ENCODE data around the gene ANKRD65. TPM values are rescaled to one million over a fixed set of nuclear protein-coding genes. Genes with fewer than 3 reads are reported as not detected.
"Not testable (repeated sequence)": the region's sequence is repeated elsewhere in the genome, so short reads cannot be mapped to it uniquely, and the experiment has no call there.

ANKRD65 gene
- 0.13 TPM for polyA plus RNA-seq (2013, experiment 1 of 2; ENCODE audit: insufficient read length)
- polyA plus RNA-seq (2013, experiment 2 of 2; ENCODE audit: insufficient read length): 0.25 TPM

DNA sequence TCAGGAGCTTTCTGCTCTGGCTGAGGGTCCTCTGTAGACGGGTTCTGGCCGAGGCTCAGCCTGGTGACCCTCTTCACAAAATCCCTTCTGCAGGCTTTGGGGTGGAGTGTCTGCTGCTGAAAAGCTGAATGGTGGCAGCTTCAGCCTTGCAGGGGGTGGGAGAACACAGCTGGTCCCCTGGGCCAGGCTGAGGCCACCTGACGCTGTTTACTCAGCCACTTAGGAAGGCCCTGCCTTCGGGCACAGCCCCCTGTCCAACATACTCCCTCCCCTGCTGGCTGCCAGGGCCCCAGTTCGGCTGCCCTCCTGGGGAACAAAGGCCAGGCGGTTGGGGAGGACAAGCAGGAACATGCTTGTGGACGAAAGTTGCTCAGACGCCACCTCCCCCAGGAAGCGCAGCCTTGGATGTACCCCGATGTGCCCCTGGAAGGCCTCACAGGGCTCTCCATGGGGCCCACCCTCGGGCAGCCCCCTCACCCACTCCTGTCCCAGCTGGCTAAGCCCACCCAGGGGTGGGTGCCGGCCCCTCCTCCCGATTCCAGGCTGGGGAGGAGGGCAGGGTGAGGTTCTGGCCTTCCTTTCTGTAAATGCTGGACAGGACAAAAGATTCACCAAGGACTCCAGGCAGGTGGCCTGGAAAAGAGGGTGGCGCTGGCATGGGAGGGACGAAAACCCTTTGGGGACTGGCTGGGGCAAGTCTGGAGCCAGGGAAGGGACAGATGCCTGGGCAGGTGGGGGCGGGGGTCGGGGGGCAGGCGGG is at the start of gene ANKRD65:
Gene ANKRD65, minus strand, starts transcription at position 130 of the 760 bp plus-strand sequence. CDS start 271 bp downstream, outside the sequence.
- no peak for DNase-seq

DNA sequence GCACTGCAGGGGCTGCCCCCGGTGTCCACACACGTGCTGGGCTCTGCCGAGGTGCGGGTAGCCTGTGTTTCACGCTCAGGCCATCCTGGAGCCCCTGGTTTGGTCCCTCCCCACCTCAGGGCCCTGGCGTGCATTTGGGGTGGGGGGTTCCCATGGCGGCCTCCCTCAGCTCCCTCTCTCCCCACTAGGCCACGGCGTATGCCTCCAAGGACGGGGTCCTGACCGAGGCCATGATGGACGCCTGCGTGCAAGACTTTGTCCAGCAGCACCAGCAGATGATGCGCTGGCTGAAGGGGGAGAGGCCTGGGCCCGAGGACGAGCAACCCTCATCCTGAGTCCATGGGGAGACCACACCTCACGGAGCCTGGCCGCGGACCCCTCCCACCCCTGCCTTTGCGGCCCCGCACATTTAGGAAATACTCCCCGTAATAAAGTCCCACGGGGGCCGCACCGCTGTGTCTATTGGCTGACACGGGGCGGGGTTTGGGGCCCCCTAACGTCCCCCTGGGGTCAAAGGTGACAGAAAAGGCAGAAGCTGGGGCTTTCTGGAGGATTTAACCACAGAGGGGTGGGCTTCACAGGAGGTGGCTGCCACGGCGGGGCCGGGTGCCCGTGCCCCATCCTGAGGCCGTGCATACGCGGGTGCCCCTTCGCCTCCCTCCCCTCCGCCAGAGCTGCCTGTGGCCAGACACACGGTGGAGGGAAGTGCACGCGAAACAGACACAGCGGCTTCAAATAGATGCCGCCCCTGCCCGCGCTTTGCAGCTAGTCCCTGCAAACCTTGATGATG is 47.3 kb upstream of the ANKRD65 start:
- not testable (repeated sequence) for DNase-seq

DNA sequence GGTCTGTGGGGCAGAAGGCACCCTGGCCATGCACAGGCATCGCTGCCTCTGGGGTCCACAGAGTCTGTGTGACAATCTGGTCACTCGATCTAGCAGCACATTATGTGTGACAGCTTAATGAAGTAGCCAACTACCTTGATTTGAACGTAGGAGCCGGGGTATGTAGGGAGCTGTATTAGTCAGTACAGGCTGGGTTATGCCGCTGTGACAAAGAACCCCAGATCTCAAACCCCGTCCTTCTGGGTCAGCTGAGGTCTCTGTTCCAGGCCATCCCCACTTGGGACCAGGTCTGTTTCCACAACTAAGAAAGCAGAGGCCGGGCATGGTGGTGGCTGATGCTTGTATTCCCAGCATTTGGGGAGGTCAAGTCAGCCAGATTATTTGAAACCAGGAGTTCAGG is 42.2 kb upstream of the ANKRD65 start:
- no peak for DNase-seq

DNA sequence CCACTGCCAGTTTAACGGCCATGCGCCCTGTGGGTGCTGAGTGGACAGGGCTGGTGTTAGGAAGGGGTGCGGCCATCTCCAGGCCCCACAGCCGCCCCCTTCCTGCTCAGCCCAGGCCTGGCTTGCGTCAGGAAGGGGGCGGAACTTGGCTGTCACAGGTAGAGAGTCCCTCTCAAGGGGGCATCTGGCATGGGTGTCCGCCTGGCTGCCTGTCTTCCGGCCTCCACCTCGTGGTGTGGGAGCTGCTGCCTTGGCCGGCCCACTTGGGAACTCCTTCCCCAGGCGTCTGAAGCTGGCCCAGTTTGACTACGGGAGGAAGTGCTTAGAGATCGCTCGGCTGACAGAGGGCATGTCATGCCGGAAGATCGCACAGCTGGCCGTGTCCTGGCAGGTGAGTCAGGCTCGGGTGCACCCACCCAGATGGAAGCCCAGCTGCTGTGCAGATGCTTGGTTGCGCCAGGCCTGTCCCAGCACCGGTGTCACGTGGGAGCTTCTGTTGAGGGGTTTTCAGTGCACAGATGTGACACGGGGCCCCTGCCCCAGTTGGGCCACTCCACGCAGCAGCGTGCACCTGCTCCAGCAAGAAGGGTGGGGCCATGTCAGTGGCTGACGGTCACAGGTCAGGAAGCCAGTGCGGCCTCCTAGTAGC is 41.4 kb upstream of the ANKRD65 start:
- DNase-seq: no peak

DNA sequence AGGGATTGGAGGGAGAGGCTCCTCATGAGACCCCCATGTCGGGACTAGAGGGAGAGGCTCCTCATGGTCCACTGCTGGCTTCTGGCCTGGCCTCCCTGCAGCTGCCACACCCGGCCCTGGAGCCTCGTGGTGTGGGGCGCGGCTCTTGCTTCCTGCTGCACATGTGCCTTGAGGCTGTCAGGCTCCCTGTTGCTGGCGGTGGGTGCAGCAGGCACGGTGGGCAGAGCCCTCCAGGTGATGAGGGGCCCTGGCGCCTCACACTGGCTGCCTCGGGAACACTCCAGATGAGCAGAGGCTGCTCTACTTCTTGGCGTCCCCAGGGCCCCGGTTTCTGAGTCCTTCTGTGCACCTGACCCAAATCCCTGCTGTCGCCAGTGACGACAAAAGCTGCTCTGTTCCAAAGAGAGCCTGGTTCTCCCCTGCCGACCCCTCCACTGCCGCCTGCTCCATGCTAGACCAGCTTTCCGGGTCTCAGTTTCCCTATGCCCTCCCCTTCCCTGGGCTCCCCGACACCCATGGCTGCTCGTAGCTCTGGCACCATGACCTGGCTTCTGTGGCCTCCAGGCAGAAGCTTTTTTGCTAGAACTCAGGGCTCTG is 40.7 kb upstream of the ANKRD65 start:
- DNase-seq: no peak

DNA sequence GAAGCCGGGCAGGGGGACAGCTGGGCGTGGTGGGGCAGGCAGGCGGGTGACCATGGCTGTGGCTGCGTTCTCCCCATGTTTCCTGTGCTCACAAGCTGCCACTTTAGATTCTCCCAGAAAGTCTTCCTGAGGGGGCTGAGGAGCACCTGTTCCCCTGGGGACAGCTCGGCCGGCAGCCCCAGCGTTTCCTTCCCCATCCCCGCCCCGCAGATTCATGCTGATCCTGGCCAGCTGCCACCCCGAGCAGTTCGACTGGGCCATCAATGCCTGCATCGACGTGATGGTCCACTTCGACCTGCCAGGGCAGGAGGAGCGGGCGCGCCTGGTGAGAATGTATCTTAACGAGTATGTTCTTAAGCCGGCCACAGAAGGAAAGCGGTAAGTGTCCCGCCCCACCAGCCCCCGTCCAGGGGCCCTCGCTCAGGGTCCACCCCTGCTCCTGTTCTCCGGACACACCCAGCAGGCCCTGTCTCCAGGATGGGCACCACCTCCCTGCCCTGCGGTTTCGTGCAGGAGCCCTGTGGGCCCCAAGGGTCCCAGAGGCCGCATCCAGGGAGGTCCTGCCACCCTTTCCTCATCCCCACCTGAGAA is 39.6 kb upstream of the ANKRD65 start:
- no peak for DNase-seq

DNA sequence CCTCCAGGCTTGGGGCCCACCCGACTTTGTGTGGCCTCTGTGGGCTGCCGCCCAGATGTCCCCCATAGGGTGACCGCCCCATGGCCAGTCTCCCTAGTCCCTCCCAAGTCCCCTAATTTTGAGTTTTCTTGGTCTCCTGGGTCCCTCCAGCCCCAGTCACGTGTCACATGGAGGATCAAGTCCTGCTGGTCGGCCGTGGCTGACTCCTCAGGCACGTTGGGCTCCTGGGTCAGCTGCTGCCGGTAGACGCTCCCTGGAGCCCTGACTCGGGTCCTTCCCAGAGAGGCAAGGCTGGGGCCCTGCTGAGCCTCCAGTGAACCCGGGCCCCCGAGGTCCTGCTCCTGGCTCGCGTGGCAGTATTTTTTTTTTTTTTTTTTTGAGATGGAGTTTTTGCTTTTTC is 38.6 kb upstream of the ANKRD65 start:
- DNase-seq: not testable (repeated sequence)

DNA sequence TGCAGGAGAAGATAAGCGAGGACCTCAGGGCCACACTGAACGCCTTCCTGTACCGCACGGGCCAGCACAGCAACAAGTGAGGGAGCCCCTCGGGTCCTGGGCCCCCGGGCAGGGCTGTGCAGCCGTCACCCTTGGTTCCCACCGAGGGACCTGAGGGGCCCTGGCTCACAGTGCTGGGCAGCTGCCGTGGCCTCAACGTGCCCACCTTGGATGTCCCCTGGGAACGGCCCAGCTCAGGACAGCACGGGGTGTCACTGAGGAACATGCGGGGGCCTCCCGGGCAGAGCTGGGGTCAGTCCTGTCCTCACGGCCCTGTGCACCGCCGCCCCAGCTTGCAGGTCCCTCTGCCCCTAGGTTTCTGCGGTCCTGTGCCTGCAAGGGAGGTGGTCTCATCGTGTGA is 38.1 kb upstream of the ANKRD65 start:
- not testable (repeated sequence) for DNase-seq

DNA sequence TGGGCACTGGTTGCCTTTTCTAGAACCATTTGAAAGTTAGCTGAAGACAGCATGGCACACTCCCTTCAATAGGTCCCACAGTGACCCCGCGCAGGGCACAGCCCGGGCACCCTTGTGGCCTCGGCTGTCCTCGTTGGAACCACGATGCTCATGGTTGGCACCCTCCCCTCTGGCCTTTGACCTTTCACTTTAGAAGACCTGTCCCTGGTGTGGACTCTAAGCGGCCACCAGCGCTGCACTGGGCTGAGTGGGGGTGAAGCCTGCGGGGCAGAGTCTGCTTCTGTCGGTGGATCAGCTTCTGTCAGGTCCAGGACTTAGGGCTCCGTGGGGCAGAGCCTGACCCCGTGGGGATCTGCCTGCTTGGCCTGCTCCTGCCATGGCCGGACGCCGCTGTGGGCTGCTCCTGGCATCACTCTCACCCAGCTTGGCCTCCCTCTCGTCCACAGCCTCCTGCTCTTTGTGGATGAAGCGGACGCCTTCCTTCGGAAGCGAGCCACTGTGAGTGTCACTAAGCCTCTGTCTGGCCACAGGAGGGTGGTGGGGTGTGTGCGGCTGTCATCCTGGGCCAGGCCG is 35.7 kb upstream of the ANKRD65 start:
- DNase-seq: not testable (repeated sequence)

DNA sequence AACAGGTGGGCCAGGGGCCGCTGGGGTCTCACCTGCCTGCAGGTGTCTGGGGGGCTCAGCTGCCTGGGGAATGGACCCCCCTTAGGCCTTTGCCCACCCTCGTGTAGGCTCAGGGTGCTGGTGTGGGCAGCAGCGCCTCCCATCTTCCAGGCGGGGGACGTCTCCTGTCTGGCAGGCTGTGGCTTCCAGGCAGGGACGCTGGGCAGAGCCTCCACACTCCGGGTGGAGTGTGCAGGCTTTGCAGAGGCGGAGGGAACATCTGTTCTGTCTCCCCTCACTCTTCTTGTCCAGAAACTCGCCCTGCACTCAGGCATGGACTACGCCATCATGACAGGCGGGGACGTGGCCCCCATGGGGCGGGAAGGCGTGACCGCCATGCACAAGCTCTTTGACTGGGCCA is 34.9 kb upstream of the ANKRD65 start:
- not testable (repeated sequence) for DNase-seq

DNA sequence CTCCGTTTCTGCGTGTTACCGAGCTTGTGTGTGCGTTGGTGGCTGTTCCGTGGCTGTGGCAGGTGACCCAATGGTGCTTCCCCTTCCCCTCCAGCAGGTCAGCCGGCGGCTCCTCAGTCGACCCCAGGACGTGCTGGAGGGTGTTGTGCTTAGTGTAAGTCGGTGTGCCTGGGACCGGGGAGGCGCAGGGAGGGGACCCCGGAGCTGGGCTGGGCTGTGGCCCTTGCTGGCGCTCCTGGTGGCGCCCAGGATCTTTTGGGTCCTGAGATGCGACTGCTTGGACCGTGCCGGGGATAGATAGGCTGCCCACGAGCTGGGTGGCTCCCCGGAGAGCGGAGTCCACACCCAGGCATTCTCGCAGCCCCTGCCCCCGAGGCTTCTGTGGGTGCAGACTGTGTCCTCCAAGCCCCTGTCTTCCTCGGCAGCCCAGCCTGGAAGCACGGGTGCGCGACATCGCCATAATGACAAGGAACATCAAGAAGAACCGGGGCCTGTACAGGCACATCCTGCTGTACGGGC is 34.3 kb upstream of the ANKRD65 start:
- no peak for DNase-seq

DNA sequence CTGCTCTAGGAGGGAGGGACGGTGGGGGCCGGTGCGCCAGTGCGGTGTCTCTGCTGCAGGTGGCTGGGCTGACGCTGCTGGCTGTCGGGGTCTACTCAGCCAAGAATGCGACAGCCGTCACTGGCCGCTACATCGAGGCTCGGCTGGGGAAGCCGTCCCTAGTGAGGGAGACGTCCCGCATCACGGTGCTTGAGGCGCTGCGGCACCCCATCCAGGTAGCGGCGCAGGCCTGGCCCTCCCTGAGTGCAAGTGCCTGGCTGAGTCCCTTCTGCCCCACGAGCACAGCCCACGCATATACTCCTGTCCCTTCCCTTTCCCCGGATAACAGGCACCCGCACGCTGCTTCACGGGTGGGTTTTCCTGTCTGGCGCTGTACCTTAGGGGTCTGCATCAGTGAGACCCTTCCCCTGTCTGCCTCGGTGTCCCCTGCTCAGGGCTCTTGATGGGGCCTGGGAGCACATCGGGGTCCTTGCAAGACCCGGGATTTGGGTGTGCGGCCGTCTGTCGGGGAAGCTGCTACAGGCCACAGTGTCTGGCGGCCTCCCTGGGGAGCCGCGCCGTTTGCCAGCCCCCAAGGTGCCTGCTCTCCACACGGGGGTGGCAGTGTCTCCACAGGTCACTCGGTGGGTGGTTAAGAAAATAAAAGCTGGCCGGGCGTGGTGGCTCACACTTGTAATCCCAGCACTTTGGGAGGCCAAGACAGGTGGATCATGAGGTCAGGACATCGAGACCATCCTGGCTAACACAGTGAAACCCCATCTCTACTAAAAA is 33.4 kb upstream of the ANKRD65 start:
- DNase-seq: not testable (repeated sequence)

DNA sequence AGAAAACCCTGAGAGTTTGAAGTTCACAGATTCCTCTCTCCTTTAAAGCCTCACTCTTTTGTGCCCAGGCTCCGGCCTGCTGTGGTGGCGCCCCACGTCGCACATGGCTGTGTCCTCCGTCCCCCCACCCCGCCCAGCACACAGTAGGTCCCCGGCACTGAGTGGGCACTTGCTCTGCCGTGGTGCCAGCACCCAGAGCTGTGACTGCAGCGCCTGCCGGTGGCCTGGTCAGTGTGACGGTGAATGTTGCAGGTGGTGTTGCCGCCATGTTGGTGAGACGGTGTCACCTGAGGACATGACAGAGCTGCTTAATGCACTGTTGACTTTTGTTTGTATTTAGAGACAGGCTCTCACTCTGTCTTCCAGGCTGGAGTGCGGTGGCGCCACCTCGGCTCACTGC is 31.8 kb upstream of the ANKRD65 start:
- DNase-seq: no peak

DNA sequence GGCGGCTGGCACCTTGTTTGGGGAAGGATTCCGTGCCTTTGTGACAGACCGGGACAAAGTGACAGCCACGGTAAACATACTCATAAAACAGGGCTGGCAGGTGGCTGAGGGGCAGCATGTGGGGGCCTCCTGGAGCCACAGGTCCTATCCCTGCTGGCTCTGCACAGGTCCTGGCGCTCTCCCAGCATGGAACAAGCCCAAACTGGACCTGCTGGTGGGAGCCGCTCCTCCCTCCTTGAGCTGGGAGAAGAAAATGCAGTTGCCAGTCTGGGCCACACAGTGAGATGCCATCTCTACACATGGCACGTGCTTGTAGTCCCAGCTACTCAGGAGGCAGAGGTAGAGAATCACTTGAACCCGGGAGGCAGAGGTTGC is 31.3 kb upstream of the ANKRD65 start:
- DNase-seq: not testable (repeated sequence)

DNA sequence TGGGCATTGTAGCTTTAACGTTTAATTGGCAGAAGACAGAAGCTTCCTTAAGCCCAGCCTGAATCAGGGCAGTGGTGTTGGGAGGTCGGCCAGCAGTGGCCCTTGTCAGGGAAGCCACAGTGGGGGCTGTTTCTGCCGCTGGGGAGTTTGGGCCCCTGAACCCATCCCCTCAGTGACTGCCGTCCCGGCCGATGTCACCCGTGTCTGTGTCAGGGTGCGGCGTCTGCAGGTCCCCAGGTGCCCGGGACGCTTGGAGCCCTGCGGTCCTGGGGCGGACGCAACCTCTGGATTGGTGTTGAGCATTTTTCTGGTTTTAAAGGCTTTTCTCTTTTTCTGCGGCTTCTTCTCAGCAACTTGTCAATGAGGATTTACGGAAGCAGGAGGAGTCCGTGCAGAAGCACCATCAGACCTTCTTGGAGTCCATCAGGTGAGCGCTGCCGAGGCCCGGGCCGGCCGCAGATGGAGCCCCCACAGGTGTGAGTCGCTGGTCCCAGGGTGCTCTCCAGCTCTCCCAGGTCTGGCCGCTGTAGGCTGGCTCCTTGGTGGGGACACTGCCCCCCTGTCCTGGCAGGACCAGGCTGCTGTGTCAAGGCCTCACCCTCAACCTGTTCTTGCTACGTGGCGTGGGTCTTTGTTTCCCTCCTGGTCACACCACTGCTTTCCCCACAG is 30.8 kb upstream of the ANKRD65 start:
- no peak for DNase-seq

DNA sequence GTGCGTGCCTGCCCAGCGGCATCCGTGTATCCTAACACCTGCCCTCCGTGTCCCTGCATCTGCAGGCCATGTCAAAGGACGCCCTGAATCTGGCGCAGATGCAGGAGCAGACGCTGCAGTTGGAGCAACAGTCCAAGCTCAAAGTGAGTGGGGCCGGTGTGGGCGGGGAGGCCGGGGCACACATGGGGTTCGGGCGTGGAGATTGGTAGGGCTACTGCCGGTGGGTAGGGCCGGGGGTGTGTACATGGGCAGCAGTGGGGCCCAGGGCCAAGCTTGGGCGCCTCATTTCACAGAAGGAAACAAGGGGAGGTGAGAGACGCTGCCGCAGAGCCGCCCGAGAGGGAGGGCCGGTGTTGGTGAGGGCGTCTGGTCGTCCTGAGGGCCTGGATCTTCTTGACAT is 29.5 kb upstream of the ANKRD65 start:
- not testable (repeated sequence) for DNase-seq

DNA sequence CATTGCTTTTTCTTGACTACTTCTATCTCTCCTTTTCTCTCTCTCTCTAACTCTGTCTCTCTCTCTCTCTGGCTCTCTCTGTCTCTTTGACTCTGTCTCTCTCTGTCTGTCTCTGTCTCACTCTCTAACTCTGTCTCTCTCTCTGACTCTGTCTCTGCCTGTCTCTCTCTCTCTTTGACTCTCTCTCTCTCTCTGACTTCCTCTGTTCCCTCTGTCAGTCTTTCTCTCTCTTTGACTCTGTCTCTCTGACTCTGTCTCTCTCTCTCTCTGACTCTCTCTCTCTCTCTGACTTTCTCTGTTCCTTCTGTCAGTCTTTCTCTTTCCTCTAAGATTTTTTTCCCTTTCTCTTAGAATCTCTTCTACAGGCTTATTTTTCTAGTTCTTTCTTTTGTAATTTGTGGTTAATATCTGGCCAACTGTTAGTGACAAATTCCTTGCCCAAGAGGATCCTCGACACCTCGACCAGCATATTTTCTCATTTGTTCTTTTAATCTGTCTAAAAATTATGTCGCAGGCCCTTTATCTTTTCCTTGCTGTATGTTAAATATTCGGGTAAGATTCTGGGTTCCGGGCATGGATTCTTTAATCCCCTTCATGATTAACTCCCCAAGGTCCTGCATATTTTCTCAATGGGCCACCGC is 28.1 kb upstream of the ANKRD65 start, which contains the start of gene ATAD3C:
Gene ATAD3C, plus strand, starts transcription at position 591 of the 641 bp plus-strand sequence. CDS start 995 bp downstream, outside the sequence.
- DNase-seq: no peak

DNA sequence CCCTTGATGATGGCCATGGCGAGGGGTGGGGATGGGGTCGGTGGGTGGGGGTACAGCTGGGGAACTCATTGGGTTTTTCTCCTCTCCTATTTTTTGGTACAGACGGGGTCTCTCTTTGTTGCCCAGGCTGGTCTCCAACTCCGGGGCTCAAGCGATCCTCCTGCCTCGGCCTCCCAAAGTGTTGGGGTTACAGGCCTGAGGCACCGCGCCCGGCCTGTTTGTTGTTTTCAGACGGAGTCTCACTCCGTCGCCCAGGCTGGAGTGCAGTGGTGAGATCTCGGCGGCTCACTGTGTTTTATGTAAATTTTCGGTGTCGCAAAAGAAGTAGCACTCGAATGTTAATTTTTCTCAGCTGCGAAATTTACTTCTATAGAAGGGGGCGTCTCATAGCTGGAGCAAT is 25.6 kb upstream of the ANKRD65 start:
- DNase-seq: not testable (repeated sequence)

DNA sequence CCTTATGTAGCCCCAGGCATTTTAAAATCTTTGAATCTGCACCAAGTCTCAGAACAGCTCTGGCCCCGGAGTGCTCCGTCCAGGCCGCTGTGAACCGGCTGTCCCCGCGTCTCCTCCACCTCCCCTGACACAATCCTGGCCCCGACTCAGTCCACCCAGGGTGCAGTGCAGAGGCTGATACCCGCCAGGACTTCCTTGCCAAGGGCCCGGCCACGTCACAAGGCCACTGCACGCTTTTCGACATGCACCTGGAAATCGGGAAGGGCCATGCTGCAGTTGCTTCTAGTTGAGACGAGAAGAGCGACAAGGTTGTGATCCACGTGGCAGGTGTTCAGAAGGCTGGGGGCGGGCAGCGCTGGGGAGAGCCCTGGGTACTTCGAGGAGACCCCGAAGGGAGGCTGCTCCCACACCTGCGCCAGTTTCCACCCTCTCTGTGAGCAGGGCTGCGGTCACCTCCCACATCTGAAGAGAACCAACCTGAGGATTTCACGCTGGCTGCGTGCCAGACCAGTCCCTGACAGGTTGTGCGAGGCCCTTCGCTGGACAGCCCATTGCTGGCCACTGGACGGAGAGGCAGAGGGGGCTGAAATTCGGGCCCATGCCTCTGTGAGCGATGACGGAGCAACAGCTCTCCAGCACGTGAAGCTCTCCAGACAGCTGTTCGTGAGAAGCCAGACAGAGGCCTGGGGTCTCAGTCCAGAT is 21.1 kb upstream of the ANKRD65 start:
- DNase-seq: no peak

All from fibroblast of skin of back (primary cell).